K562 (cell line): ENCODE data around the gene RNF11. TPM values are rescaled to one million over a fixed set of nuclear protein-coding genes. Genes with fewer than 3 reads are reported as not detected.
A peak's percentile ranks its signal among the peaks of the same experiment; 100 is the strongest.

Experiments used
- ATF7 ChIP-seq: fragments of 450-650 bp; IDR thresholded peaks from 2 replicates; pipeline ENCODE4 v1.7.1; 2014; ENCODE audit warnings: mild to moderate bottlenecking, moderate library complexity
- CAMTA2 ChIP-seq: fragments of 250-450 bp; sonication (Bioruptor Pico); conservative IDR thresholded peaks from 2 replicates; pipeline ENCODE4 v1.5.1; 2022
- COPS2 ChIP-seq: fragments of 450-650 bp; conservative IDR thresholded peaks from 2 replicates; pipeline ENCODE4 v1.6.1; 2016; ENCODE audit warnings: mild to moderate bottlenecking, moderate library complexity
- CREB1 ChIP-seq, 2 experiments: sonication (generic) in 1 of 2; formaldehyde crosslinking in 1 of 2; IDR thresholded peaks; 2 replicates each; pipeline versions ENCODE4 v1.6.1 to v1.8.0; 2012 to 2022; ENCODE audit warnings: inconsistent platforms in 1 of 2, mild to moderate bottlenecking in 1 of 2, missing genetic modification reagents in 1 of 2, moderate library complexity in 1 of 2
- FOSL1 ChIP-seq: fragments of 200-800 bp; sonication (Bioruptor generic); conservative IDR thresholded peaks from 2 replicates; pipeline ENCODE4 v1.6.1; 2016; ENCODE audit warnings: missing genetic modification characterization, missing compliant biosample characterization
- FOXJ3 ChIP-seq: sonication (generic); formaldehyde crosslinking; IDR thresholded peaks from 2 replicates; pipeline ENCODE4 v1.4.0; 2020; ENCODE audit warnings: mild to moderate bottlenecking, missing genetic modification reagents
- HDAC2 ChIP-seq: fragments of 450-650 bp; IDR thresholded peaks from 2 replicates; pipeline ENCODE4 v1.6.1; 2016; ENCODE audit warnings: mild to moderate bottlenecking
- LEF1 ChIP-seq: fragments of 450-650 bp; IDR thresholded peaks from 2 replicates; pipeline ENCODE4 v1.6.1; 2016; ENCODE audit warnings: mild to moderate bottlenecking
- MCM2 ChIP-seq: fragments of 450-650 bp; IDR thresholded peaks from 2 replicates; pipeline ENCODE4 v1.6.1; 2017; ENCODE audit warnings: low read depth, mild to moderate bottlenecking
- NFYB ChIP-seq: IDR thresholded peaks from 2 replicates; pipeline ENCODE4 v1.6.1; 2011; ENCODE audit warnings: mild to moderate bottlenecking, moderate library complexity; ENCODE audit not compliant: insufficient read length; ENCODE audit errors: extremely low read depth
- POLR2A ChIP-seq: fragments of 450-650 bp; conservative IDR thresholded peaks from 2 replicates; pipeline ENCODE4 v1.6.1; 2016
- TGIF2 ChIP-seq: sonication (generic); formaldehyde crosslinking; IDR thresholded peaks from 2 replicates; pipeline ENCODE4 v1.8.1; 2022; ENCODE audit warnings: mild to moderate bottlenecking, missing genetic modification reagents, moderate library complexity
- TRIM28 ChIP-seq: fragments of 450-650 bp; IDR thresholded peaks from 2 replicates; pipeline ENCODE4 v1.6.1; 2017
- ZNF140 ChIP-seq: fragments of 250-450 bp; sonication (Bioruptor Pico); IDR thresholded peaks from 2 replicates; pipeline ENCODE4 v1.8.0; 2021; ENCODE audit warnings: moderate library complexity, mild to moderate bottlenecking, inconsistent platforms
- ZNF253 ChIP-seq: fragments of 250-450 bp; sonication (Bioruptor Pico); conservative IDR thresholded peaks from 2 replicates; pipeline ENCODE4 v1.6.1; 2021; ENCODE audit warnings: mild to moderate bottlenecking
- ZNF408 ChIP-seq: fragments of 250-450 bp; sonication (Bioruptor Pico); IDR thresholded peaks from 2 replicates; pipeline ENCODE4 v1.4.0; 2020; ENCODE audit warnings: low read depth, mild to moderate bottlenecking, moderate library complexity
- ZNF449 ChIP-seq: fragments of 250-450 bp; sonication (Bioruptor Pico); IDR thresholded peaks from 2 replicates; pipeline ENCODE4 v1.8.0; 2022; ENCODE audit warnings: moderate library complexity, mild to moderate bottlenecking, inconsistent platforms
- polyA plus RNA-seq, 8 experiments: library from polyadenylated mRNA; depleted of rRNA in 4 of 8; stranded (reverse) in 5 of 8; unstranded in 3 of 8; fragments of >200 nt; fragmentation: Nextera tagmentation in 2 of 8; fragmentation: Illumina TruSeq in 1 of 8; extraction: Ambion mirVana in 2 of 8; extraction: Trizol in 1 of 8; gene quantifications; 2 replicates each; pipeline versions ENCODE4 v1.2.1 to v1.2.3, GENCODE V29; 2011 to 2014; ENCODE audit warnings: inconsistent platforms in 1 of 8, missing spikeins in 1 of 8
- total RNA-seq, 7 experiments: library from RNA; depleted of rRNA in 6 of 7; stranded (reverse); fragments of >200 nt in 6 of 7; fragmentation: Illumina TruSeq in 2 of 7; extraction: Trizol in 2 of 7; gene quantifications; 2 replicates each; pipeline versions ENCODE4 v1.2.1 to v1.2.3, GENCODE V29; 2011 to 2021; ENCODE audit warnings: low replicate concordance in 1 of 7
- TF ChIP-seq, protein P1 (sequence below): IDR thresholded peaks from 2 replicates; pipeline ENCODE4 v1.6.1; 2012; ENCODE audit warnings: low read depth, low read length, improper control_type of control experiment, borderline replicate concordance
- TF ChIP-seq, protein P2 (sequence below): fragments of 450-650 bp; formaldehyde crosslinking; IDR thresholded peaks from 2 replicates; pipeline ENCODE4 v1.4.0; 2020; ENCODE audit warnings: mild to moderate bottlenecking, moderate library complexity
- TF ChIP-seq, protein P3 (sequence below): fragments of 250-450 bp; sonication (Bioruptor Pico); IDR thresholded peaks from 2 replicates; pipeline ENCODE4 v1.8.0; 2021; ENCODE audit warnings: moderate library complexity, mild to moderate bottlenecking, inconsistent platforms
- TF ChIP-seq, protein P4 (sequence below): fragments of 450-650 bp; formaldehyde crosslinking; IDR thresholded peaks from 2 replicates; pipeline ENCODE4 v1.4.0; 2020; ENCODE audit warnings: mild to moderate bottlenecking, moderate library complexity

Gene RNF11
- total and polyA plus RNA-seq, 9 of the 15 experiments (the other 6 are each of a cell fraction or from before 2014, with no cell fraction given) = 5.7 to 34.3 (median 23.1) TPM

DNA sequence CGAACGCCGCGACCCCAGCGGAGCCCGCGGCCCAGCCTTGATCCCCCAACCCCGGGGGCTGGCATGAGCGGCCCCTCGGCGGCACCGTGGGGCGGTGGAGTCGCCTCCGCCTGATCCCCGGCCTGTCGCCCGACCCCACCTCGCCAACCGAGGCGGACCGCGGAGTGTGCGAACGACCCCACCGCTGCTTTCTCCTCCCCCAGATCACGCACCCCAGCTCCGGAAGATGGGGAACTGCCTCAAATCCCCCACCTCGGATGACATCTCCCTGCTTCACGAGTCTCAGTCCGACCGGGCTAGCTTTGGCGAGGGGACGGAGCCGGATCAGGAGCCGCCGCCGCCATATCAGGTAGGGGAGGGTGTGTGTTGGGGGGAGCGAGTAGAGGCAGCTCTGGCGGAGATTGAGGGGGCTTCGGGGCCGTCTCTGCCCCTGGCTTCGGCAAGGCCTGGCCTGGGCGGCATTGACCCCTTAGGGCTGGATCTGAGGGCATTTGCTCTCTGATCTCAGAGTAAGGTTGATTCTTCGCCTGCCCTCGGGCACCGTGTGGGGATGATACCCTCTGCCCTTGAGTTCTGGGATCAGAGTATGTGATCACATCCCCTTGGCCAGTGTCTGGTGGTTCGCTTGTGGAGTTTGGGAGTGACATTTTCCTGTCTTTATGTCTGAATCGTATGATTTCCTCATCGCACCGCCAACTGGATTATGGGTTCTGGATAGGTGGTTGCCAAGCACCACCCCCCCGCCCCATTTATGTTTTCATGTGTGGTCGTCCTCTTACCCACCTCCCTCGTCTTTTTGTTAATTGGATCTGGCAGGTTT lies 668 bp downstream of the RNF11 start (continued):
- TF ChIP-seq, protein P1, sequence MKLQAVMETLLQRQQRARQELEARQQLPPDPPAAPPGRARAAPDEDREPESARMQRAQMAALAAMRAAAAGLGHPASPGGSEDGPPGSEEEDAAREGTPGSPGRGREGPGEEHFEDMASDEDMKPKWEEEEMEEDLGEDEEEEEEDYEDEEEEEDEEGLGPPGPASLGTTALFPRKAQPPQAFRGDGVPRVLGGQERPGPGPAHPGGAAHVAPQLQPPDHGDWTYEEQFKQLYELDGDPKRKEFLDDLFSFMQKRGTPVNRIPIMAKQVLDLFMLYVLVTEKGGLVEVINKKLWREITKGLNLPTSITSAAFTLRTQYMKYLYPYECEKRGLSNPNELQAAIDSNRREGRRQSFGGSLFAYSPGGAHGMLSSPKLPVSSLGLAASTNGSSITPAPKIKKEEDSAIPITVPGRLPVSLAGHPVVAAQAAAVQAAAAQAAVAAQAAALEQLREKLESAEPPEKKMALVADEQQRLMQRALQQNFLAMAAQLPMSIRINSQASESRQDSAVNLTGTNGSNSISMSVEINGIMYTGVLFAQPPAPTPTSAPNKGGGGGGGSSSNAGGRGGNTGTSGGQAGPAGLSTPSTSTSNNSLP = no peak
- TF ChIP-seq ZNF408 (CRISPR knock-in tag) = no peak
- no peak for TF ChIP-seq FOSL1
- 0 out of 2 replicates have a peak, but pooled peaks have one; percentile 76 for TF ChIP-seq TGIF2
- no peak for TF ChIP-seq COPS2
- TF ChIP-seq ZNF140 (CRISPR knock-in tag) = no peak
- TF ChIP-seq, protein P2, sequence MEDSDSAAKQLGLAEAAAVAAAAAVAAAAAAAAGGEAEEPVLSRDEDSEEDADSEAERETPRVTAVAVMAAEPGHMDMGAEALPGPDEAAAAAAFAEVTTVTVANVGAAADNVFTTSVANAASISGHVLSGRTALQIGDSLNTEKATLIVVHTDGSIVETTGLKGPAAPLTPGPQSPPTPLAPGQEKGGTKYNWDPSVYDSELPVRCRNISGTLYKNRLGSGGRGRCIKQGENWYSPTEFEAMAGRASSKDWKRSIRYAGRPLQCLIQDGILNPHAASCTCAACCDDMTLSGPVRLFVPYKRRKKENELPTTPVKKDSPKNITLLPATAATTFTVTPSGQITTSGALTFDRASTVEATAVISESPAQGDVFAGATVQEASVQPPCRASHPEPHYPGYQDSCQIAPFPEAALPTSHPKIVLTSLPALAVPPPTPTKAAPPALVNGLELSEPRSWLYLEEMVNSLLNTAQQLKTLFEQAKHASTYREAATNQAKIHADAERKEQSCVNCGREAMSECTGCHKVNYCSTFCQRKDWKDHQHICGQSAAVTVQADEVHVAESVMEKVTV = no peak
- no peak for TF ChIP-seq FOXJ3 (CRISPR knock-in tag)
- TF ChIP-seq TRIM28 = no peak
- TF ChIP-seq LEF1 = no peak
- no peak for TF ChIP-seq MCM2
- no peak for TF ChIP-seq POLR2A
- TF ChIP-seq CAMTA2 = no peak
- no peak for TF ChIP-seq NFYB
- no peak for TF ChIP-seq ZNF253
- TF ChIP-seq, protein P3, sequence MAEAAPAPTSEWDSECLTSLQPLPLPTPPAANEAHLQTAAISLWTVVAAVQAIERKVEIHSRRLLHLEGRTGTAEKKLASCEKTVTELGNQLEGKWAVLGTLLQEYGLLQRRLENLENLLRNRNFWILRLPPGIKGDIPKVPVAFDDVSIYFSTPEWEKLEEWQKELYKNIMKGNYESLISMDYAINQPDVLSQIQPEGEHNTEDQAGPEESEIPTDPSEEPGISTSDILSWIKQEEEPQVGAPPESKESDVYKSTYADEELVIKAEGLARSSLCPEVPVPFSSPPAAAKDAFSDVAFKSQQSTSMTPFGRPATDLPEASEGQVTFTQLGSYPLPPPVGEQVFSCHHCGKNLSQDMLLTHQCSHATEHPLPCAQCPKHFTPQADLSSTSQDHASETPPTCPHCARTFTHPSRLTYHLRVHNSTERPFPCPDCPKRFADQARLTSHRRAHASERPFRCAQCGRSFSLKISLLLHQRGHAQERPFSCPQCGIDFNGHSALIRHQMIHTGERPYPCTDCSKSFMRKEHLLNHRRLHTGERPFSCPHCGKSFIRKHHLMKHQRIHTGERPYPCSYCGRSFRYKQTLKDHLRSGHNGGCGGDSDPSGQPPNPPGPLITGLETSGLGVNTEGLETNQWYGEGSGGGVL (CRISPR knock-in tag) = no peak
- peak; percentile 51 for TF ChIP-seq HDAC2
- no peak for TF ChIP-seq ATF7
- TF ChIP-seq, protein P4, sequence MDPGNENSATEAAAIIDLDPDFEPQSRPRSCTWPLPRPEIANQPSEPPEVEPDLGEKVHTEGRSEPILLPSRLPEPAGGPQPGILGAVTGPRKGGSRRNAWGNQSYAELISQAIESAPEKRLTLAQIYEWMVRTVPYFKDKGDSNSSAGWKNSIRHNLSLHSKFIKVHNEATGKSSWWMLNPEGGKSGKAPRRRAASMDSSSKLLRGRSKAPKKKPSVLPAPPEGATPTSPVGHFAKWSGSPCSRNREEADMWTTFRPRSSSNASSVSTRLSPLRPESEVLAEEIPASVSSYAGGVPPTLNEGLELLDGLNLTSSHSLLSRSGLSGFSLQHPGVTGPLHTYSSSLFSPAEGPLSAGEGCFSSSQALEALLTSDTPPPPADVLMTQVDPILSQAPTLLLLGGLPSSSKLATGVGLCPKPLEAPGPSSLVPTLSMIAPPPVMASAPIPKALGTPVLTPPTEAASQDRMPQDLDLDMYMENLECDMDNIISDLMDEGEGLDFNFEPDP (CRISPR knock-in tag) = no peak
- TF ChIP-seq CREB1 (IDR thresholded peaks at IDR 0.05) = no peak
- TF ChIP-seq CREB1 (CRISPR knock-in tag; IDR thresholded peaks at IDR 0.05) = no peak
- no peak for TF ChIP-seq ZNF449 (CRISPR knock-in tag)
